Fibroblast of skin of scalp (primary cell): ENCODE measurements around the gene TNRC18.

Experiments
- DNase-seq: peaks from one replicate; pipeline ENCODE4 v3.0.0-alpha.2; 2013

The TNRC18 gene

GRCh38 chr7:5428478-5429252 lies 5.0 kb upstream of the TNRC18 start:
- DNase-seq = peak; percentile 93

- peak; percentile 81 for DNase-seq
Observed at GRCh38 chr7:5426226-5426475, 2.5 kb upstream of the TNRC18 start.

GRCh38 chr7:5425507-5426225 lies 2.0 kb upstream of the TNRC18 start:
- DNase-seq = peak; percentile 92

GRCh38 chr7:5424749-5425506 lies 1.3 kb upstream of the TNRC18 start:
- peak; percentile 75 for DNase-seq

- peak; percentile 100 for DNase-seq
Observed at GRCh38 chr7:5423976-5424748, 528 bp upstream of the TNRC18 start.

- DNase-seq = peak; percentile 61
Observed at GRCh38 chr7:5422396-5423305, 983 bp downstream of the TNRC18 start.

GRCh38 chr7:5421714-5422395 lies 1.8 kb downstream of the TNRC18 start:
- DNase-seq = peak; percentile 93

GRCh38 chr7:5420881-5421713 lies 2.5 kb downstream of the TNRC18 start:
- DNase-seq = no peak

- DNase-seq = no peak
Observed at GRCh38 chr7:5420067-5420880, 3.4 kb downstream of the TNRC18 start.

- no peak for DNase-seq
Observed at GRCh38 chr7:5419539-5420066, 4.0 kb downstream of the TNRC18 start.

GRCh38 chr7:5418285-5418582 lies 5.4 kb downstream of the TNRC18 start:
- no peak for DNase-seq

GRCh38 chr7:5417106-5418071 lies 6.2 kb downstream of the TNRC18 start:
- DNase-seq = peak; percentile 66

GRCh38 chr7:5414916-5415315 lies 8.7 kb downstream of the TNRC18 start:
- peak; percentile 75 for DNase-seq

GRCh38 chr7:5413449-5413786 lies 10.2 kb downstream of the TNRC18 start:
- no peak for DNase-seq

- DNase-seq = peak; percentile 71
Observed at GRCh38 chr7:5408777-5409176, 14.9 kb downstream of the TNRC18 start.

- DNase-seq = peak; percentile 63
Observed at GRCh38 chr7:5406957-5407945, 16.4 kb downstream of the TNRC18 start.

- DNase-seq = no peak
Observed at GRCh38 chr7:5404421-5404826, 19.2 kb downstream of the TNRC18 start.
